AG10803 (cell line): ENCODE measurements around the gene ZNF630.
A peak's percentile ranks its signal among the peaks of the same experiment; 100 is the strongest.

Source experiments
- DNase-seq: peaks from one replicate; pipeline ENCODE4 v3.0.0; 2010; ENCODE audit warnings: low read depth
- H3K4me3 ChIP-seq: 2 replicates; pipeline ENCODE4 v1.5.1; 2011; ENCODE audit warnings: mild to moderate bottlenecking, low read length, control low read depth
- TF ChIP-seq, protein P1 (sequence below): conservative IDR thresholded peaks from 2 replicates; pipeline ENCODE4 v1.5.1; 2011; ENCODE audit warnings: mild to moderate bottlenecking, low read length, control low read depth, inconsistent platforms

ZNF630 gene

DNA sequence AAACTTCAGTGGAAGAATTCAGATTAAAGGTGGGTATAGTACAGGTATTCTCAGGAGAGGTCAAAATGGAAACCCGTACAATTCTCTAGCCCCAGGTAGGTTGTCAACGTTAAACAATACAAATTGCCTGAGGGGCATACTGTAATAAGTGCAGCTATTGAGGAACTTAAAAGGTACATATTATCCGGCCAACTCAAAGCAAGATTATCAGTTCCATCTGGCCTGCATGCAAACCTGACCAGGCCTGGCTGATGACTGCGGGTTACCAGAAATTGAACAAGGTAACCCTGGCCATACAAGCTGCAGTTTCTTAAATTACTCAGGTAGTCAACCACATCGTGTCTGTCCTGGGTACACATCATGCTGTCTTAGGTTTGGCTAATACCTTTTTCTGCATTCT lies 12.3 kb upstream of the ZNF630 start:
- TF ChIP-seq, protein P1, sequence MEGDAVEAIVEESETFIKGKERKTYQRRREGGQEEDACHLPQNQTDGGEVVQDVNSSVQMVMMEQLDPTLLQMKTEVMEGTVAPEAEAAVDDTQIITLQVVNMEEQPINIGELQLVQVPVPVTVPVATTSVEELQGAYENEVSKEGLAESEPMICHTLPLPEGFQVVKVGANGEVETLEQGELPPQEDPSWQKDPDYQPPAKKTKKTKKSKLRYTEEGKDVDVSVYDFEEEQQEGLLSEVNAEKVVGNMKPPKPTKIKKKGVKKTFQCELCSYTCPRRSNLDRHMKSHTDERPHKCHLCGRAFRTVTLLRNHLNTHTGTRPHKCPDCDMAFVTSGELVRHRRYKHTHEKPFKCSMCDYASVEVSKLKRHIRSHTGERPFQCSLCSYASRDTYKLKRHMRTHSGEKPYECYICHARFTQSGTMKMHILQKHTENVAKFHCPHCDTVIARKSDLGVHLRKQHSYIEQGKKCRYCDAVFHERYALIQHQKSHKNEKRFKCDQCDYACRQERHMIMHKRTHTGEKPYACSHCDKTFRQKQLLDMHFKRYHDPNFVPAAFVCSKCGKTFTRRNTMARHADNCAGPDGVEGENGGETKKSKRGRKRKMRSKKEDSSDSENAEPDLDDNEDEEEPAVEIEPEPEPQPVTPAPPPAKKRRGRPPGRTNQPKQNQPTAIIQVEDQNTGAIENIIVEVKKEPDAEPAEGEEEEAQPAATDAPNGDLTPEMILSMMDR: no peak
- DNase-seq: no peak
- no peak overlapping the region for H3K4me3 ChIP-seq

DNA sequence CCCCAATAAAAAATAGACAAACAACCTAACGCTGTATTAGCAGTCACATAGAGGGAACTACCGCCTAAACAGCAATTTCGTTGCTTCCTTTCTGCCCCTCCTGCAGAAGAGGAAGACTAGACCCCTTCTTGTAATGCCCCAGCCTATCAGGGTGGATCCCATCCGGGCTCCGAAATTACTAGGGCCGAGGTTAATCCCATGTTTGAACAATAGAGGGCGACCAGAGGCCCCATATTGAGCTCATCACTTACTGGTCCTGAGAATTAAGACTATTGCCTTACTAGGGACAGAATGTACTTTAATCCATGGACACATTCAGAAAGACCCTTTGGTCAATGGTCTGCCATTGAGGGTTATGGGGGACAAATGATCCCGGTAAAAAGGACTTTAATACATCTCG lies 11.8 kb upstream of the ZNF630 start:
- TF ChIP-seq, protein P1: peak; percentile 60
- H3K4me3 ChIP-seq: no peak overlapping the region
- peak; percentile 37 for DNase-seq

DNA sequence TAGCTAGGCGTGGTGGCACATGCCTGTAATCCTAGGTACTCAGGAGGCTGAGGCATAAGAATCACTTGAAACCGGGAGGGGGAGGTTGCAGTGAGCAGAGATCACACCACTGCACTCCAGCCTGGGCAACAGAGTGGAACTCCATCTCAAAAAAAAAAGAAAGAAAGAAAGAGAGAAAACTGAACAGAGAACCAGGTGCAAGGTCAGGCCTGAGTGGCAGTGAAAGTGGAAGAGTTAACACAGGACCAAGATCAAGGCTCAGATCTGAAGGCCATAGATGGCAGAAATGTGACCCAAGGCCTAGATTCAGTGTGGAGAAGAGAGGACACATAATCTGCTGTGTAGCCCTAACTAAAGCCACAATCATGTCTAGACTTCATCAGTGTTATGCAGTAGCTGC lies 4.9 kb upstream of the ZNF630 start:
- TF ChIP-seq, protein P1: no peak
- H3K4me3 ChIP-seq: no peak overlapping the region
- no peak for DNase-seq

GRCh38 chrX:48071986-48072605 lies 656 bp upstream of the ZNF630 start:
- no peak overlapping the region; the same call in 1 of the 2 replicates for H3K4me3 ChIP-seq
- DNase-seq: no peak
- TF ChIP-seq, protein P1: no peak

DNA sequence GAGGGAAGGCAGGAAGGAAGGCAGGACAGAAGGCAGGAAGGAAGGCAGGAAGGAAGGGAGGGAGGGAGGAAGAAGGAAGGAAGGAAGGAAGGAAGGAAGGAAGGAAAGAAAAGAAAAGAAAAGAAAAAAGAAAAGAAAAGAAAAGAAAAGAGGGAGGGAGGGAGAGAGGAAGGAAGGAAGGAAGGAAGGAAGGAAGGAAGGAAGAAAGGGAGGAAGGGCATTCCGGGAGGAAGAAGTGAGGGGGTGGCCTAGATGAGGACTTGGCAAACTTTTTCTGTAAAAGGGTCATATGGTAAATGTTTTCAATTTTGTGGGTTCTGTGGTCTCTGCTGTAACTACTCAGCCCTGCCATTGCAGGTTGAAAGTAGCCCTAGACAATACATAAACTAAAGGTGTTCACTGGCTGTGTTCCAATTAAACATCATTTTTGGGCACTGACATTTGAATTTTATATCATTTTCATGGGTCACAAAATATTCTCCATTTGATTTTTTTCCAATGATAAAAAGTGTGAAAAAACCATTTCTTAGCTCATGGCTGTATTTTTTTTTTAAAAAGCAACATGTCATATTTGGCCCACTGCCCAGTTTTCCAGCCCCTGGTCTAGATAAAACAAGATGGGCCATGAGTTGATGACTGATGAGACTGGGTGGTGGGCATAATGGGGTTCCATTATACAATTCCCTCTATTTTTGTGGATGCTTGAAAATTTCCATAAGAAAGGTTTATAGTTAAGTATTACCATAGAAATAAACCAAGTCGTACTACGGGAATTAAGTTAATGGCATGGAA lies 3.1 kb downstream of the ZNF630 start:
- no peak for DNase-seq
- H3K4me3 ChIP-seq: no peak overlapping the region
- TF ChIP-seq, protein P1: no peak

GRCh38 chrX:48064261-48064660 lies 7.2 kb downstream of the ZNF630 start:
- H3K4me3 ChIP-seq: no peak overlapping the region
- no peak for DNase-seq
- TF ChIP-seq, protein P1: no peak

DNA sequence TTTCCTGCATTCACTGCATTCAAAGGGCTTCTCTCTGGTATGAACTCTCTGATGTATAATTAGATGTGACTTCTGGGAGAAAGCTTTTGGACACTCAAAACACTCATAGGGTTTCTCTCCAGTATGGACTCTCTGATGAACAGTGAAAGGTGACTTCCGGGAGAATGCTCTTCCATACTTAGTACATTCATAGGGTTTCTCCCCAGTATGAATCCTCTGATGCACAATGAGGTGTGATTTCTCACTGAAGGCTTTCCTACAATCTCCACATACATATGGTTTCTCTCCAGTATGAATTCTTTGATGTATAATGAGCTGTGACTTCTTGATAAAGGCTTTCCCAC lies 12.2 kb downstream of the ZNF630 start:
- TF ChIP-seq, protein P1: no peak
- H3K4me3 ChIP-seq: no peak overlapping the region
- no peak for DNase-seq
